Liver (tissue), 3 donors: ENCODE results near the gene MAP3K19.

Source experiments
- CTCF ChIP-seq: fragments of 150-350 bp; IDR thresholded peaks from 2 replicates; pipeline ENCODE4 v1.5.1; 2017; ENCODE audit warnings: improper control_type of control experiment, low read depth, low read length; ENCODE audit not compliant: missing input control
- SP1 ChIP-seq: IDR thresholded peaks from 2 replicates; pipeline ENCODE4 v1.6.1; 2018; ENCODE audit warnings: antibody characterized with exemption, mild to moderate bottlenecking
- YY1 ChIP-seq: IDR thresholded peaks from 2 replicates; pipeline ENCODE4 v1.6.1; 2016; ENCODE audit warnings: antibody characterized with exemption, mild to moderate bottlenecking
- donor health status: healthy.
- donor health status: healthy.

- TF ChIP-seq YY1 (no peak), CTCF (no peak), SP1 (no peak)
These were observed 41.5 kb downstream of the MAP3K19 start for GRCh38 chr2:135005753-135006152.
